HL-60 (cell line): Measurements from ENCODE around the gene SLK.

Experiments
- GABPA ChIP-seq: IDR thresholded peaks from 2 replicates; pipeline ENCODE4 v1.6.1; 2012; ENCODE audit warnings: low read depth
- POLR2AphosphoS5 ChIP-seq: IDR thresholded peaks from 2 replicates; pipeline ENCODE4 v1.6.1; 2012; ENCODE audit warnings: low read depth
- SPI1 ChIP-seq: IDR thresholded peaks from 2 replicates; pipeline ENCODE4 v1.6.1; 2012; ENCODE audit warnings: low read depth, mild to moderate bottlenecking, borderline replicate concordance
- TF ChIP-seq, protein P1 (sequence below): IDR thresholded peaks from one replicate; pipeline ENCODE4 v1.5.1; 2011; ENCODE audit warnings: low read length, control low read depth, inconsistent platforms; ENCODE audit not compliant: insufficient read depth
- TF ChIP-seq, protein P2 (sequence below): IDR thresholded peaks from 2 replicates; pipeline ENCODE4 v1.6.1; 2012; ENCODE audit warnings: low read depth; ENCODE audit not compliant: insufficient replicate concordance

DNA sequence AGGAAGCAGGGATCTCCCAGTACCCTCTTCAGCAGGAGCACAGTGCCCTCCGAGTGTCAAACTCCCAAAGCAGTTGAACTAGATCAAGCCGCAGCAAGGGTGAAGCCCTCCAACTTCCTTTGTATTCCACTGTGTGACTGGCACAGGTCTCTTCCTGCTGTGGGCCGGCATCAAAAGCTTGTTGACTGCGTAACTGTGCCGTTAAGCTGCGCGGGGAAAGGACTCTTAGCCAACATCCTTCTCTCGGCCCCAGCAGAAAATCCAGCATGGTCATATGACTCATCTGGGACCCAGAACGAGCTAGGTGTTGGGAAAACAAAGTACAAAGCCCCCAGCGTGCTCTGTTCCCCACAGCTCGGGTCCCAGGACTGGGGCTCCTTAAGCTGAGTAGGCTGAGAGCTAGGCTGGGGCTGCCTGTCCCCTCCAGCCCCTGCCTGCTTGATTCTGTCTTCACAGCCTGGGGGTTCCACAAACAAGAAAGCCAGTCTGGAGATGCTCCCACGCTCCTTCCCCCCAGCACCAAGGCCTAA lies 66.5 kb downstream of the SLK start:
- TF ChIP-seq, protein P1, sequence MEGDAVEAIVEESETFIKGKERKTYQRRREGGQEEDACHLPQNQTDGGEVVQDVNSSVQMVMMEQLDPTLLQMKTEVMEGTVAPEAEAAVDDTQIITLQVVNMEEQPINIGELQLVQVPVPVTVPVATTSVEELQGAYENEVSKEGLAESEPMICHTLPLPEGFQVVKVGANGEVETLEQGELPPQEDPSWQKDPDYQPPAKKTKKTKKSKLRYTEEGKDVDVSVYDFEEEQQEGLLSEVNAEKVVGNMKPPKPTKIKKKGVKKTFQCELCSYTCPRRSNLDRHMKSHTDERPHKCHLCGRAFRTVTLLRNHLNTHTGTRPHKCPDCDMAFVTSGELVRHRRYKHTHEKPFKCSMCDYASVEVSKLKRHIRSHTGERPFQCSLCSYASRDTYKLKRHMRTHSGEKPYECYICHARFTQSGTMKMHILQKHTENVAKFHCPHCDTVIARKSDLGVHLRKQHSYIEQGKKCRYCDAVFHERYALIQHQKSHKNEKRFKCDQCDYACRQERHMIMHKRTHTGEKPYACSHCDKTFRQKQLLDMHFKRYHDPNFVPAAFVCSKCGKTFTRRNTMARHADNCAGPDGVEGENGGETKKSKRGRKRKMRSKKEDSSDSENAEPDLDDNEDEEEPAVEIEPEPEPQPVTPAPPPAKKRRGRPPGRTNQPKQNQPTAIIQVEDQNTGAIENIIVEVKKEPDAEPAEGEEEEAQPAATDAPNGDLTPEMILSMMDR: no peak
- TF ChIP-seq POLR2AphosphoS5: peak; percentile 38; the same call in 1 of the 2 replicates
- TF ChIP-seq, protein P2, sequence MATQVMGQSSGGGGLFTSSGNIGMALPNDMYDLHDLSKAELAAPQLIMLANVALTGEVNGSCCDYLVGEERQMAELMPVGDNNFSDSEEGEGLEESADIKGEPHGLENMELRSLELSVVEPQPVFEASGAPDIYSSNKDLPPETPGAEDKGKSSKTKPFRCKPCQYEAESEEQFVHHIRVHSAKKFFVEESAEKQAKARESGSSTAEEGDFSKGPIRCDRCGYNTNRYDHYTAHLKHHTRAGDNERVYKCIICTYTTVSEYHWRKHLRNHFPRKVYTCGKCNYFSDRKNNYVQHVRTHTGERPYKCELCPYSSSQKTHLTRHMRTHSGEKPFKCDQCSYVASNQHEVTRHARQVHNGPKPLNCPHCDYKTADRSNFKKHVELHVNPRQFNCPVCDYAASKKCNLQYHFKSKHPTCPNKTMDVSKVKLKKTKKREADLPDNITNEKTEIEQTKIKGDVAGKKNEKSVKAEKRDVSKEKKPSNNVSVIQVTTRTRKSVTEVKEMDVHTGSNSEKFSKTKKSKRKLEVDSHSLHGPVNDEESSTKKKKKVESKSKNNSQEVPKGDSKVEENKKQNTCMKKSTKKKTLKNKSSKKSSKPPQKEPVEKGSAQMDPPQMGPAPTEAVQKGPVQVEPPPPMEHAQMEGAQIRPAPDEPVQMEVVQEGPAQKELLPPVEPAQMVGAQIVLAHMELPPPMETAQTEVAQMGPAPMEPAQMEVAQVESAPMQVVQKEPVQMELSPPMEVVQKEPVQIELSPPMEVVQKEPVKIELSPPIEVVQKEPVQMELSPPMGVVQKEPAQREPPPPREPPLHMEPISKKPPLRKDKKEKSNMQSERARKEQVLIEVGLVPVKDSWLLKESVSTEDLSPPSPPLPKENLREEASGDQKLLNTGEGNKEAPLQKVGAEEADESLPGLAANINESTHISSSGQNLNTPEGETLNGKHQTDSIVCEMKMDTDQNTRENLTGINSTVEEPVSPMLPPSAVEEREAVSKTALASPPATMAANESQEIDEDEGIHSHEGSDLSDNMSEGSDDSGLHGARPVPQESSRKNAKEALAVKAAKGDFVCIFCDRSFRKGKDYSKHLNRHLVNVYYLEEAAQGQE: no peak
- no peak for TF ChIP-seq SPI1
- no peak for TF ChIP-seq GABPA
